BLaER1 treated with 17β-estradiol and CSF1 and Interleukin-3, amounts not matched to agents 10 nM and 100 nM (cell line): ENCODE measurements around the gene PLA2G4D.

Source experiments
- H3K27ac ChIP-seq, 11 experiments: shearing (Covaris generic); formaldehyde crosslinking; 2 replicates each; pipeline ENCODE4 v1.8.1; 2022
- H3K27me3 ChIP-seq, 11 experiments: shearing (Covaris generic); formaldehyde crosslinking; 2 replicates each; pipeline ENCODE4 v1.8.1; 2022
- H3K36me3 ChIP-seq, 11 experiments: shearing (Covaris generic); formaldehyde crosslinking; 2 replicates each; pipeline ENCODE4 v1.8.1; 2022
- H3K4me1 ChIP-seq, 10 experiments: shearing (Covaris generic); formaldehyde crosslinking; 2 replicates each; pipeline ENCODE4 v1.8.1; 2022
- H3K4me2 ChIP-seq, 11 experiments: shearing (Covaris generic); formaldehyde crosslinking; 2 replicates each; pipeline ENCODE4 v1.8.1; 2022
- H3K4me3 ChIP-seq, 10 experiments: shearing (Covaris generic); formaldehyde crosslinking; 2 replicates each; pipeline ENCODE4 v1.8.1; 2022
- H3K9ac ChIP-seq, 11 experiments: shearing (Covaris generic); formaldehyde crosslinking; 2 replicates each; pipeline ENCODE4 v1.8.1; 2022
- H3K9me3 ChIP-seq, 11 experiments: shearing (Covaris generic); formaldehyde crosslinking; replicated peaks in 1 of 11; 2 replicates each; pipeline ENCODE4 v1.8.1; 2022
- H4K20me1 ChIP-seq, 11 experiments: shearing (Covaris generic); formaldehyde crosslinking; 2 replicates each; pipeline ENCODE4 v1.8.1; 2022
- Cebpa-rat ChIP-seq, 11 experiments: shearing (Covaris generic); IDR thresholded peaks; 2 replicates each; pipeline ENCODE4 v1.8.1; 2022

PLA2G4D gene

GRCh38 chr15:42089942-42090341, 4.4 kb downstream of the PLA2G4D start:
- no peaks in the 10 kb centered on the region for H3K36me3 ChIP-seq
- peaks cover 0 to 5% (median 0%) of the 10 kb centered on the region in 11 experiments; a peak in 5 of 22 replicates for H4K20me1 ChIP-seq
- H3K27me3 ChIP-seq = peaks cover 0 to 12% (median 0%) of the 10 kb centered on the region in 11 experiments; a peak in 1 of 22 replicates
- no peak overlapping the region for H3K27ac ChIP-seq
- TF ChIP-seq Cebpa-rat (IDR thresholded peaks at IDR 0.05) = no peak
- no peak overlapping the region for H3K4me3 ChIP-seq
- no peak overlapping the region for H3K9ac ChIP-seq
- no peaks in the 10 kb centered on the region for H3K9me3 ChIP-seq
- peaks cover 31 to 67% (median 60%) of the 10 kb centered on the region in 10 experiments for H3K4me1 ChIP-seq
- H3K4me2 ChIP-seq = peak overlapping the region in 6 of 11 experiments; percentile 10 to 67 (median 40); a peak in 6 of 22 replicates

GRCh38 chr15:42088801-42089640, 5.3 kb downstream of the PLA2G4D start:
- no peak for TF ChIP-seq Cebpa-rat (IDR thresholded peaks at IDR 0.05)

GRCh38 chr15:42087926-42088800, 6.2 kb downstream of the PLA2G4D start:
- Histone ChIP-seq H3K4me3 (no peak overlapping the region), H3K36me3 (no peaks in the 10 kb centered on the region), H3K4me2 (peak overlapping the region in 10 of 11 experiments; percentile 6 to 69 (median 50); a peak in 18 of 22 replicates), H4K20me1 (peaks cover 0 to 5% (median 0%) of the 10 kb centered on the region in 11 experiments; a peak in 4 of 22 replicates), H3K9me3 (no peaks in the 10 kb centered on the region), H3K9ac (no peak overlapping the region), H3K27ac (no peak overlapping the region), H3K27me3 (peaks cover 0 to 12% (median 0%) of the 10 kb centered on the region in 11 experiments; a peak in 1 of 22 replicates), H3K4me1 (peaks cover 20 to 56% (median 49%) of the 10 kb centered on the region in 10 experiments)
- no peak for TF ChIP-seq Cebpa-rat (IDR thresholded peaks at IDR 0.05)

More at GRCh38 chr15:42088801-42089640, 5.3 kb downstream of the PLA2G4D start:
- Histone ChIP-seq H3K4me1 (peaks cover 28 to 64% (median 57%) of the 10 kb centered on the region in 10 experiments), H3K4me3 (no peak overlapping the region), H3K9ac (no peak overlapping the region), H4K20me1 (peaks cover 0 to 5% (median 0%) of the 10 kb centered on the region in 11 experiments; a peak in 4 of 22 replicates), H3K4me2 (peak overlapping the region in 10 of 11 experiments; percentile 6 to 69 (median 50); a peak in 17 of 22 replicates), H3K27ac (no peak overlapping the region), H3K36me3 (no peaks in the 10 kb centered on the region), H3K27me3 (peaks cover 0 to 12% (median 0%) of the 10 kb centered on the region in 11 experiments; a peak in 1 of 22 replicates), H3K9me3 (no peaks in the 10 kb centered on the region)

GRCh38 chr15:42087460-42087859, 6.9 kb downstream of the PLA2G4D start:
- peaks cover 0 to 5% (median 0%) of the 10 kb centered on the region in 11 experiments; a peak in 1 of 22 replicates for H3K27me3 ChIP-seq
- H3K4me1 ChIP-seq = peaks cover 13 to 49% (median 42%) of the 10 kb centered on the region in 10 experiments
- H3K9ac ChIP-seq = no peak overlapping the region
- H3K27ac ChIP-seq = no peak overlapping the region
- H3K4me3 ChIP-seq = no peak overlapping the region
- no peaks in the 10 kb centered on the region for H3K9me3 ChIP-seq
- H4K20me1 ChIP-seq = peaks cover 0 to 5% (median 0%) of the 10 kb centered on the region in 11 experiments; a peak in 2 of 22 replicates
- no peaks in the 10 kb centered on the region for H3K36me3 ChIP-seq
- H3K4me2 ChIP-seq = no peak overlapping the region
- TF ChIP-seq Cebpa-rat (IDR thresholded peaks at IDR 0.05) = no peak

GRCh38 chr15:42085721-42086120, 8.6 kb downstream of the PLA2G4D start:
- Histone ChIP-seq H3K4me2 (no peak overlapping the region), H3K9ac (no peak overlapping the region), H3K36me3 (no peaks in the 10 kb centered on the region), H3K9me3 (no peaks in the 10 kb centered on the region), H4K20me1 (peaks cover 0 to 5% (median 0%) of the 10 kb centered on the region in 11 experiments; a peak in 2 of 22 replicates), H3K4me3 (no peak overlapping the region), H3K4me1 (peaks cover 13 to 49% (median 38%) of the 10 kb centered on the region in 10 experiments), H3K27ac (no peak overlapping the region), H3K27me3 (0 out of 22 replicates have a peak, but pooled peaks cover 0 to 4% (median 0%) of the 10 kb centered on the region in 11 experiments)
- no peak for TF ChIP-seq Cebpa-rat (IDR thresholded peaks at IDR 0.05)

GRCh38 chr15:42085236-42085605, 9.1 kb downstream of the PLA2G4D start:
- H3K27me3 ChIP-seq = 0 out of 22 replicates have a peak, but pooled peaks cover 0 to 4% (median 0%) of the 10 kb centered on the region in 11 experiments
- H3K36me3 ChIP-seq = no peaks in the 10 kb centered on the region
- H4K20me1 ChIP-seq = peaks cover 0 to 5% (median 0%) of the 10 kb centered on the region in 11 experiments; a peak in 2 of 22 replicates
- H3K9ac ChIP-seq = no peak overlapping the region
- H3K9me3 ChIP-seq = no peaks in the 10 kb centered on the region
- no peak overlapping the region for H3K4me3 ChIP-seq
- no peak for TF ChIP-seq Cebpa-rat (IDR thresholded peaks at IDR 0.05)
- H3K4me1 ChIP-seq = peaks cover 13 to 47% (median 42%) of the 10 kb centered on the region in 10 experiments
- H3K4me2 ChIP-seq = peak overlapping the region in 9 of 11 experiments; percentile 6 to 49 (median 25); a peak in 12 of 22 replicates
- H3K27ac ChIP-seq = no peak overlapping the region

- H3K27me3 ChIP-seq = 0 out of 22 replicates have a peak, but pooled peaks cover 0 to 4% (median 0%) of the 10 kb centered on the region in 11 experiments
- H4K20me1 ChIP-seq = peaks cover 0 to 5% (median 0%) of the 10 kb centered on the region in 11 experiments; a peak in 2 of 22 replicates
- H3K4me1 ChIP-seq = peaks cover 13 to 45% (median 39%) of the 10 kb centered on the region in 10 experiments
- TF ChIP-seq Cebpa-rat (IDR thresholded peaks at IDR 0.05) = no peak
- H3K36me3 ChIP-seq = no peaks in the 10 kb centered on the region
- H3K9ac ChIP-seq = no peak overlapping the region
- no peak overlapping the region for H3K27ac ChIP-seq
- peak overlapping the region in 10 of 11 experiments; percentile 6 to 49 (median 24); a peak in 15 of 22 replicates for H3K4me2 ChIP-seq
- no peaks in the 10 kb centered on the region for H3K9me3 ChIP-seq
- H3K4me3 ChIP-seq = no peak overlapping the region
These were observed 9.7 kb downstream of the PLA2G4D start for GRCh38 chr15:42084465-42085235.

- Histone ChIP-seq H3K36me3 (no peaks in the 10 kb centered on the region), H3K4me1 (peaks cover 12 to 38% (median 32%) of the 10 kb centered on the region in 10 experiments), H3K27me3 (0 out of 22 replicates have a peak, but pooled peaks cover 0 to 2% (median 0%) of the 10 kb centered on the region in 11 experiments), H3K27ac (no peak overlapping the region), H4K20me1 (peaks cover 0 to 5% (median 0%) of the 10 kb centered on the region in 11 experiments; a peak in 2 of 22 replicates), H3K4me3 (no peak overlapping the region), H3K9me3 (no peaks in the 10 kb centered on the region), H3K9ac (no peak overlapping the region), H3K4me2 (peak overlapping the region in 4 of 11 experiments; percentile 17 to 48 (median 31); a peak in 2 of 22 replicates)
- no peak for TF ChIP-seq Cebpa-rat (IDR thresholded peaks at IDR 0.05)
These were observed 10.4 kb downstream of the PLA2G4D start for GRCh38 chr15:42083916-42084315.
